B cell (primary cell): Measurements from ENCODE around the gene TGOLN2.

Experiments
- CTCF ChIP-seq: fragments of 200-600 bp; IDR thresholded peaks from one replicate; pipeline ENCODE4 v1.8.0; 2022; ENCODE audit warnings: antibody characterized with exemption, mild to moderate bottlenecking
- EZH2 ChIP-seq: IDR thresholded peaks from 2 replicates; pipeline ENCODE4 v1.6.1; 2012; ENCODE audit warnings: borderline replicate concordance, low read depth, mild to moderate bottlenecking, moderate library complexity, low read length; ENCODE audit not compliant: insufficient read depth, poor library complexity, severe bottlenecking

- no peak for TF ChIP-seq CTCF
- no peak for TF ChIP-seq EZH2
Measured at GRCh38 chr2:85314884-85315242, 12.9 kb downstream of the TGOLN2 start.
